ENCODE measurements around the gene LRIT2.

DNA sequence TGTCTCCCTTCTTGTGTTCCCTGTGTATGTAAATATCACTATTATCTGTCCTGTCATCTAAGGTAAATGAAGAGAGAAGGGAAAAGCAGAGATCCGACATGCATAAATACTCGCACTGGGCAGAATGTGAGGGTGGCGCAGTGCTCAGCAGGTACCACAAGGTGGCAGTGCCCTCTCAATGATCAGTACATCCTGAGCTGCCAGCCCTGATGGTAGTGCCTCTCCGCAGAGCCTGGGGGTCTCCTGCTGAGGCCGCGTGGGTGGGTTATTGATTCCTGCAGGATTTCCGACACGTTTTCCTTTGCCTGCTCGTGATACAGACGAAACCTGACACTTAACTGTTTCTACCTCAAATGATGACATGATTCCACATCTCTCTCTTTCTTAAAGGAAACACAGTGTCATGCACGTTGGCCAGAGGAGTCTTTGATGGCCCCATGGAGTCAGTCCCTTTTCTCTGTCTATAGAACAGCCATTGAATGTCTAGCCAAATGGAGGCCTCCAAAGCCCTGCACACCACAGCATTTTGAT, 39.3 kb upstream of the LRIT2 start:
- TF ChIP-seq, protein P1, sequence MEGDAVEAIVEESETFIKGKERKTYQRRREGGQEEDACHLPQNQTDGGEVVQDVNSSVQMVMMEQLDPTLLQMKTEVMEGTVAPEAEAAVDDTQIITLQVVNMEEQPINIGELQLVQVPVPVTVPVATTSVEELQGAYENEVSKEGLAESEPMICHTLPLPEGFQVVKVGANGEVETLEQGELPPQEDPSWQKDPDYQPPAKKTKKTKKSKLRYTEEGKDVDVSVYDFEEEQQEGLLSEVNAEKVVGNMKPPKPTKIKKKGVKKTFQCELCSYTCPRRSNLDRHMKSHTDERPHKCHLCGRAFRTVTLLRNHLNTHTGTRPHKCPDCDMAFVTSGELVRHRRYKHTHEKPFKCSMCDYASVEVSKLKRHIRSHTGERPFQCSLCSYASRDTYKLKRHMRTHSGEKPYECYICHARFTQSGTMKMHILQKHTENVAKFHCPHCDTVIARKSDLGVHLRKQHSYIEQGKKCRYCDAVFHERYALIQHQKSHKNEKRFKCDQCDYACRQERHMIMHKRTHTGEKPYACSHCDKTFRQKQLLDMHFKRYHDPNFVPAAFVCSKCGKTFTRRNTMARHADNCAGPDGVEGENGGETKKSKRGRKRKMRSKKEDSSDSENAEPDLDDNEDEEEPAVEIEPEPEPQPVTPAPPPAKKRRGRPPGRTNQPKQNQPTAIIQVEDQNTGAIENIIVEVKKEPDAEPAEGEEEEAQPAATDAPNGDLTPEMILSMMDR (IDR thresholded peaks at IDR 0.05; ENCODE audit: poor library complexity), result peak; percentile 95
- no peak for TF ChIP-seq EZH2 (IDR thresholded peaks at IDR 0.05; ENCODE audit: borderline replicate concordance)
